Activated T-helper 2 cell treated with anti-CD3 and anti-CD28 coated beads, Interferon-gamma antibody, Interleukin-2, Interleukin-4, amounts not matched to agents 10 μg/mL and 5 μg/mL and 100 μg/mL, durations not matched to agents 14 hours and 24 hours and 36 hours (primary cell): ENCODE data around the gene TRMU. TPM values are rescaled to one million over a fixed set of nuclear protein-coding genes. Genes with fewer than 3 reads are reported as not detected.
A peak's percentile ranks its signal among the peaks of the same experiment; 100 is the strongest.

ENCODE experiments used
- DNase-seq: peaks from one replicate; pipeline ENCODE4 v3.0.0; 2021; ENCODE audit warnings: low spot score
- H3K27ac Mint-ChIP-seq: one replicate; pipeline ENCODE4 v1.8.0; 2021; ENCODE audit warnings: mixed read lengths
- H3K27me3 Mint-ChIP-seq: one replicate; pipeline ENCODE4 v1.8.0; 2021; ENCODE audit warnings: low read depth, mixed read lengths
- H3K36me3 Mint-ChIP-seq: one replicate; pipeline ENCODE4 v1.8.0; 2021; ENCODE audit warnings: low read depth, mixed read lengths
- H3K4me1 Mint-ChIP-seq: one replicate; pipeline ENCODE4 v1.8.0; 2021; ENCODE audit warnings: low read depth, mixed read lengths
- H3K4me3 Mint-ChIP-seq: one replicate; pipeline ENCODE4 v1.8.0; 2021; ENCODE audit warnings: low read depth, mild to moderate bottlenecking, moderate library complexity, mixed read lengths
- H3K9me3 Mint-ChIP-seq: one replicate; pipeline ENCODE4 v1.8.0; 2021; ENCODE audit warnings: mixed read lengths
- intact Hi-C: fragments of 100-400 bp; cut with micrococcal nuclease; formaldehyde crosslinking; loops from one replicate; pipeline ENCODE4 v1.15.1; 2023
- total RNA-seq: library from RNA; stranded (reverse); gene quantifications from 2 replicates; pipeline ENCODE4 v1.2.3, GENCODE V29; 2022

Gene TRMU
- 74.1 and 76.0 TPM in 2 replicates for total RNA-seq

- Mint-ChIP-seq H3K4me1 (peaks cover 26% of the 10 kb centered on the region), H3K4me3 (peak within 1 kb of the TSS; percentile 94), H3K9me3 (no peaks in the 10 kb centered on the region), H3K27me3 (no peaks in the 10 kb centered on the region), H3K36me3 (peaks cover 62% of the 10 kb centered on the region), H3K27ac (peak within 1 kb of the TSS; percentile 96)
- intact Hi-C loops, result no loop called here
- DNase-seq, result peak; percentile 72
Measured at GRCh38 chr22:46335201-46336118, at the start of gene TRMU. Gene TRMU (plus strand): TSS chr22:46335714. CDS start chr22:46335765, 51 bp downstream.

- H3K27me3 Mint-ChIP-seq, result no peaks in the 10 kb centered on the region
- no peak for DNase-seq
- H3K9me3 Mint-ChIP-seq, result no peaks in the 10 kb centered on the region
- no peak overlapping the region for H3K4me3 Mint-ChIP-seq
- H3K4me1 Mint-ChIP-seq, result peaks cover 2% of the 10 kb centered on the region
- no peak overlapping the region for H3K27ac Mint-ChIP-seq
- peaks cover 43% of the 10 kb centered on the region for H3K36me3 Mint-ChIP-seq
- intact Hi-C loops, result no loop called here
Measured at GRCh38 chr22:46286006-46286405, 49.5 kb upstream of the TRMU start.

GRCh38 chr22:46286941-46287872 is 48.3 kb upstream of the TRMU start:
- Mint-ChIP-seq H3K36me3 (peaks cover 39% of the 10 kb centered on the region), H3K4me1 (peaks cover 2% of the 10 kb centered on the region), H3K27ac (peak overlapping the region; percentile 65), H3K27me3 (no peaks in the 10 kb centered on the region), H3K4me3 (peak overlapping the region; percentile 73), H3K9me3 (no peaks in the 10 kb centered on the region)
- DNase-seq, result no peak
- intact Hi-C loops, result no loop called here

- peak overlapping the region; percentile 73 for H3K4me3 Mint-ChIP-seq
- intact Hi-C loops, result no loop called here
- peak; percentile 25 for DNase-seq
- H3K27ac Mint-ChIP-seq, result peak overlapping the region; percentile 65
- peaks cover 48% of the 10 kb centered on the region for H3K36me3 Mint-ChIP-seq
- no peaks in the 10 kb centered on the region for H3K27me3 Mint-ChIP-seq
- H3K4me1 Mint-ChIP-seq, result peaks cover 2% of the 10 kb centered on the region
- H3K9me3 Mint-ChIP-seq, result no peaks in the 10 kb centered on the region
Measured at GRCh38 chr22:46287873-46288751, 47.4 kb upstream of the TRMU start.

- Mint-ChIP-seq H3K9me3 (no peaks in the 10 kb centered on the region), H3K27ac (no peak overlapping the region), H3K4me3 (no peak overlapping the region), H3K4me1 (peaks cover 2% of the 10 kb centered on the region), H3K36me3 (peaks cover 53% of the 10 kb centered on the region), H3K27me3 (no peaks in the 10 kb centered on the region)
- intact Hi-C loops, result no loop called here
- no peak for DNase-seq
Measured at GRCh38 chr22:46288846-46289243, 46.7 kb upstream of the TRMU start.

GRCh38 chr22:46289244-46289891 is 46.1 kb upstream of the TRMU start:
- H3K27me3 Mint-ChIP-seq, result no peaks in the 10 kb centered on the region

GRCh38 chr22:46290121-46290842 is 45.2 kb upstream of the TRMU start:
- DNase-seq, result no peak
- Mint-ChIP-seq H3K4me1 (peaks cover 7% of the 10 kb centered on the region), H3K27me3 (no peaks in the 10 kb centered on the region), H3K27ac (no peak overlapping the region), H3K36me3 (peaks cover 42% of the 10 kb centered on the region), H3K4me3 (no peak overlapping the region), H3K9me3 (no peaks in the 10 kb centered on the region)
- intact Hi-C loops, result no loop called here

More at GRCh38 chr22:46289244-46289891, 46.1 kb upstream of the TRMU start:
- Mint-ChIP-seq H3K4me3 (no peak overlapping the region), H3K9me3 (no peaks in the 10 kb centered on the region), H3K4me1 (peaks cover 2% of the 10 kb centered on the region), H3K36me3 (peaks cover 48% of the 10 kb centered on the region), H3K27ac (no peak overlapping the region)
- no peak for DNase-seq
- intact Hi-C loops, result no loop called here

- intact Hi-C loops, result no loop called here
- peaks cover 35% of the 10 kb centered on the region for H3K36me3 Mint-ChIP-seq
Measured at GRCh38 chr22:46290843-46291785, 44.4 kb upstream of the TRMU start.

GRCh38 chr22:46292173-46292572 is 43.3 kb upstream of the TRMU start:
- H3K27me3 Mint-ChIP-seq, result no peaks in the 10 kb centered on the region
- H3K4me3 Mint-ChIP-seq, result no peak overlapping the region
- no peaks in the 10 kb centered on the region for H3K9me3 Mint-ChIP-seq
- peaks cover 18% of the 10 kb centered on the region for H3K4me1 Mint-ChIP-seq
- no peak overlapping the region for H3K27ac Mint-ChIP-seq
- peaks cover 32% of the 10 kb centered on the region for H3K36me3 Mint-ChIP-seq
- no peak for DNase-seq
- intact Hi-C loops, result no loop called here

More at GRCh38 chr22:46290843-46291785, 44.4 kb upstream of the TRMU start:
- no peak overlapping the region for H3K27ac Mint-ChIP-seq
- H3K4me3 Mint-ChIP-seq, result no peak overlapping the region
- DNase-seq, result no peak
- H3K4me1 Mint-ChIP-seq, result peaks cover 13% of the 10 kb centered on the region
- H3K27me3 Mint-ChIP-seq, result no peaks in the 10 kb centered on the region
- H3K9me3 Mint-ChIP-seq, result no peaks in the 10 kb centered on the region

- peaks cover 31% of the 10 kb centered on the region for H3K36me3 Mint-ChIP-seq
- intact Hi-C loops, result no loop called here
- H3K4me1 Mint-ChIP-seq, result peaks cover 23% of the 10 kb centered on the region
- DNase-seq, result no peak
- H3K27me3 Mint-ChIP-seq, result no peaks in the 10 kb centered on the region
- H3K4me3 Mint-ChIP-seq, result no peak overlapping the region
- no peak overlapping the region for H3K27ac Mint-ChIP-seq
- H3K9me3 Mint-ChIP-seq, result no peaks in the 10 kb centered on the region
Measured at GRCh38 chr22:46292732-46293131, 42.8 kb upstream of the TRMU start.
